GM21737 (cell line): ENCODE results near the gene FBP1.
"Not testable (repeated sequence)": the region's sequence is repeated elsewhere in the genome, so short reads cannot be mapped to it uniquely, and the experiment has no call there.

ENCODE experiments used
- ATAC-seq: cut with Tn5 transposase; IDR thresholded peaks from one replicate; pipeline ENCODE4 v1.9.1; 2021; ENCODE audit warnings: mild to moderate bottlenecking, moderate library complexity; ENCODE audit not compliant: unreplicated experiment

Gene FBP1

GRCh38 chr9:94586316-94586715 is 53.0 kb downstream of the FBP1 start:
- ATAC-seq, result no peak

GRCh38 chr9:94584555-94584954 is 54.8 kb downstream of the FBP1 start:
- no peak for ATAC-seq

GRCh38 chr9:94581728-94582127 is 57.6 kb downstream of the FBP1 start:
- ATAC-seq, result no peak

GRCh38 chr9:94577571-94577970 is 61.7 kb downstream of the FBP1 start:
- no peak for ATAC-seq

GRCh38 chr9:94577036-94577435 is 62.3 kb downstream of the FBP1 start:
- no peak for ATAC-seq

GRCh38 chr9:94576131-94576530 is 63.2 kb downstream of the FBP1 start:
- ATAC-seq, result no peak

GRCh38 chr9:94568972-94569712 is 70.2 kb downstream of the FBP1 start:
- no peak for ATAC-seq

- ATAC-seq, result no peak
Observed at GRCh38 chr9:94568250-94568889, 70.9 kb downstream of the FBP1 start.

- ATAC-seq, result no peak
Observed at GRCh38 chr9:94567271-94567670, 72.0 kb downstream of the FBP1 start.

GRCh38 chr9:94566550-94566949 is 72.8 kb downstream of the FBP1 start:
- ATAC-seq, result no peak

- not testable (repeated sequence) for ATAC-seq
Observed at GRCh38 chr9:94564279-94564678, 75.0 kb downstream of the FBP1 start.

- no peak for ATAC-seq
Observed at GRCh38 chr9:94563548-94563947, 75.8 kb downstream of the FBP1 start.

- ATAC-seq, result no peak
Observed at GRCh38 chr9:94560237-94560636, 79.1 kb downstream of the FBP1 start.

GRCh38 chr9:94557376-94557775 is 81.9 kb downstream of the FBP1 start:
- ATAC-seq, result no peak

GRCh38 chr9:94554439-94555331 is 84.6 kb downstream of the FBP1 start, which contains the start of gene PCAT7:
Gene PCAT7 (plus strand): TSS chr9:94555083.
- ATAC-seq, result no peak

GRCh38 chr9:94554078-94554438 is 85.3 kb downstream of the FBP1 start:
- no peak for ATAC-seq
